H7 (cell line): ENCODE data around the gene CRACDL. TPM values are rescaled to one million over a fixed set of nuclear protein-coding genes. Genes with fewer than 3 reads are reported as not detected.

Source experiments
- DNase-seq: peaks from one replicate; pipeline ENCODE4 v3.0.0; 2012
- H3K27me3 ChIP-seq: 2 replicates; pipeline ENCODE4 v1.6.0; 2011; ENCODE audit warnings: mild to moderate bottlenecking, low read length; ENCODE audit not compliant: control insufficient read depth, insufficient read depth
- H3K36me3 ChIP-seq: replicated peaks from 2 replicates; pipeline ENCODE4 v1.5.1; 2011; ENCODE audit warnings: low read length; ENCODE audit not compliant: control insufficient read depth, insufficient read depth
- H3K4me3 ChIP-seq: 2 replicates; pipeline ENCODE4 v1.5.1; 2011; ENCODE audit warnings: low read depth, mild to moderate bottlenecking, control low read depth, low read length, moderate library complexity; ENCODE audit not compliant: insufficient read depth
- total RNA-seq: library from RNA; depleted of rRNA; stranded (reverse); fragments of >200 nt; shearing (Covaris generic); gene quantifications from 2 replicates; pipeline ENCODE4 v1.2.3, GENCODE V29; 2014

Gene CRACDL
- total RNA-seq, 1 experiment from 2014 or later: 0.24 TPM

- H3K36me3 ChIP-seq: no peaks in the 10 kb centered on the region
- no peak overlapping the region for H3K4me3 ChIP-seq
- DNase-seq: no peak
- no peaks in the 10 kb centered on the region; the same call in 1 of the 2 replicates for H3K27me3 ChIP-seq
These were observed 126.9 kb downstream of the CRACDL start for GRCh38 chr2:98809116-98809515.

DNA sequence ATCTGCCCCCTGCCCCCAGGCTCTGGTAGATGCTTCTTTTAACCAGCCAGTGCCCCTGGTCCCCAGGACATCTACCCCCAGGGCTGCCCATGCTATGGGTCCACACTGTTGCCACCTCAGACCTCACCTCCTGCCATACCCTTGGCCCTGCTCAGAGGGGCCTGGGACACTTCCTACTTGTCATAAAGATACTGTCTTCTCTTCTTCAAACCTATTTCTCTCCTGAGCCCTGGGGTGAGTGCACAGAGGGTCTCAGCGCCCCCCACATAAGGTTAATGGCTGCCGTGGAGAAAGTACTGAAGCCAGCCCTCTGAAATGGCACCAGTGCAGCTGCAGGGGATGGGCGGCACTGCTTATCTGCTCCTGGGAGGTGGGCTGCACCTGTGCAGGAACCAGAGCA is 127.5 kb downstream of the CRACDL start:
- Histone ChIP-seq H3K4me3 (no peak overlapping the region), H3K27me3 (no peaks in the 10 kb centered on the region; the same call in 1 of the 2 replicates), H3K36me3 (no peaks in the 10 kb centered on the region)
- no peak for DNase-seq

DNA sequence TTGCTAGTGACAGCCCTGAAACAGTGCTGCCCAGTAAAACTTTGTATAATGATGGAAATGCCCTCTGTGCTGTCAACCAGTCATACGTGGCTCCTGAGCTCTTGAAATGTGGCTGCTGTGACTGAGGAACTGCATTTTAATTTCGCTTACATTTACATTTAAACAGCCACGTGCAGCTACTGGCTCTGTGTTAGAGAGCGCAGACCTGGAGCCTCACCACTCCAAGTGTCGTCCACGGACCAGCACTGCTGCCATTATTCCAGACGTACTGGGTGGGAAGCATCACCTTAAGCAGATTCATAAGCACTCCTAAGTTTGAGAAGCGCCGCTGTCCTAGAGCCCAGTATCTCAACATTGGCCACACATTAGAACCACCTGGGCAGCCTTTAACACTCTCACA is 128.1 kb downstream of the CRACDL start:
- Histone ChIP-seq H3K36me3 (no peaks in the 10 kb centered on the region), H3K27me3 (no peaks in the 10 kb centered on the region; the same call in 1 of the 2 replicates), H3K4me3 (no peak overlapping the region)
- no peak for DNase-seq

DNA sequence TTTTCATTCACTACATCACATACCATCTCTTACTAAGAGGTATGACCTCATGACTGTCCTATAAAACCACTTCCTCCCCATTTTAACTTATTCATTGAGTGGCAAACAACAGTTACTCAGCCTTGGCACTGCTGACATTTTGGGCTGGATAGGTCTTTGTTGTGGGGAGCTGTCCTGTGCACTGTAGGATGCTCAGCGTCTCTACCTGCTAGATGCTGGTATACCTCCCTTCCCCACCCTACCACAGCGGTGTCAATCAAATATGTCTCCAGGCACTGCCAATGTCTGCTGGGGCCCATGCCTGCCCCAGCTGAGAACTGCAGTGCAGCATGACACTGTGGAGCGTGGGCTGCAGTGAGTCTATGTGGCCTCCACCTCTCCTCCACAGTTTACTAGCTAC is 128.8 kb downstream of the CRACDL start:
- no peaks in the 10 kb centered on the region; the same call in 1 of the 2 replicates for H3K27me3 ChIP-seq
- H3K36me3 ChIP-seq: no peaks in the 10 kb centered on the region
- no peak overlapping the region for H3K4me3 ChIP-seq
- no peak for DNase-seq

GRCh38 chr2:98806236-98806697 is 129.8 kb downstream of the CRACDL start:
- no peaks in the 10 kb centered on the region; the same call in 1 of the 2 replicates for H3K27me3 ChIP-seq
- H3K4me3 ChIP-seq: no peak overlapping the region
- no peak for DNase-seq
- H3K36me3 ChIP-seq: no peaks in the 10 kb centered on the region

DNA sequence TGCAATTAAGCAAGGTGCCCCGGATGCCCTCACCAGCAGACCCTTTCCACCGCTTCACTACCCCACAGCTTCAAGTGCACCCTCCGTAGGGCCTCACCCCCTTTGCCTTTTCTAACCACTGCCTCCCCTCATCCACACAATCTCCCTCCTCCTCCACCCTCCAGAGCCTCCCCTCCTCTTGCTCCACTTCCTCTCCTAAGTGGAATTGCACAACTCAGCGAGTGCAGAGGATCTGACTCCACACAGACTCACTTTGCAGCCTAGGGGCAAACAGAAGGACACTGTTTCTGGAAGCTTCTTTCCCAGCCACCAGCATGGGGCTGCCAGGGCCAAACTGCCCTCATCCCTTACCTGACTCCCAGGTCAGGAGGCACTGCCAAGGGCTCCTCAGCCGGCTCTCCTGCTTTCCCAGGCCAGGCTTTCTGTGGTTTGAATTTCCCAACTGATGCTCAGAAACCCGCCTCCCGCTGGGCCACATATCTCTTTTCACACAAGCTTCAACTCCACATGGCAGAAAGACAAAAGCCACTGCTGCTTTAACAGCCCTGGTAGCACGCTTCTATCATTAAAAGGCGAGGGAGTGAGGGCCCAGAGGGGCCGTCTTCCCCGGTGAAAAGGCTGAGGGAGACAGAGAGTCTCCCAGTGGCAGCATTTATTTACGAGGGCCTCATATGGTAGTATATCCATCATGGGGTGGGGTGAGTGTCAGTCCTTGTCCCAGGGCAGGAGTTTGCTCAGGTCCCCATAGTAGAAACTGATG is 130.4 kb downstream of the CRACDL start:
- H3K4me3 ChIP-seq: no peak overlapping the region
- no peaks in the 10 kb centered on the region; the same call in 1 of the 2 replicates for H3K27me3 ChIP-seq
- no peak for DNase-seq

DNA sequence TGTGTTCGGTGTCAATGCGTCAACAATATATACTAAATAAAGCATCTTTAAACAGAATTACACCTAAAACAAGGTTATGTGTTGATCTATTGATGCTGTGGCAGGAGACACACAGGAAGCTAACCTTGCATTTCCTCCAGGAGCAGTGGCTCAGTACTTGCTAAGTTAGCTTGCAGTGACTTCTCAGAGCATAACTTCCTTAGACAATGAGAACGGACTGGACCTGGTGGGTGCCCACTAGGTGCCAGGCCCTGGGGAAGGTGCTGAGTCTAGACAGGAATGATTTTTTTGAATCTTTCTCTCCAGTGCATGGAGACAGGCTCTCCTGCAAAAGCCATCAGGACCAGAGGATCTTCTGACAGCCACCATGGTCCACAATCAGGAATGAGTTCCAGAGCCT is 131.3 kb downstream of the CRACDL start:
- Histone ChIP-seq H3K4me3 (no peak overlapping the region), H3K36me3 (no peaks in the 10 kb centered on the region), H3K27me3 (no peaks in the 10 kb centered on the region; the same call in 1 of the 2 replicates)
- no peak for DNase-seq

More for the DNA sequence above, 130.4 kb downstream of the CRACDL start:
- H3K36me3 ChIP-seq: no peaks in the 10 kb centered on the region

DNA sequence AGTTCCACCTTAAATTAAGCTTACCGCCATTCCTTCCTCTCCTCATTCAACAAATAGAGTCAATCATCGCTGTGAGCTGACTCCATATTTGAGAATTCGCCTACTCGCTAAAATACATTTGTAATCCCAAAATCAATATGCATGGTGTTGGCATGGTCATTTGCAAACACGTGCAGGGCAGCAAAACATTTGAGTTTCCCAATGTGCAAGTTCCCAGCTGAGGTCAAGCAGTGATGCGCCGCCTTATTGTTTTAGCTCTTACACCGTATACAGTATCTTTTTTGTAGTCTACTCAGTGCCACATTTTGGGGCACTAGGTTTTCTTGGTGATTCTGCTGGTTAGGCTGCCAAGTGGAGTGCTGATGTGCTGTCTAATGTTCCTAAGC is 131.8 kb downstream of the CRACDL start:
- no peaks in the 10 kb centered on the region for H3K36me3 ChIP-seq
- H3K4me3 ChIP-seq: no peak overlapping the region
- DNase-seq: no peak
- no peaks in the 10 kb centered on the region for H3K27me3 ChIP-seq

- Histone ChIP-seq H3K4me3 (no peak overlapping the region), H3K27me3 (no peaks in the 10 kb centered on the region), H3K36me3 (no peaks in the 10 kb centered on the region)
- DNase-seq: no peak
These were observed 132.4 kb downstream of the CRACDL start for GRCh38 chr2:98803405-98804264.

DNA sequence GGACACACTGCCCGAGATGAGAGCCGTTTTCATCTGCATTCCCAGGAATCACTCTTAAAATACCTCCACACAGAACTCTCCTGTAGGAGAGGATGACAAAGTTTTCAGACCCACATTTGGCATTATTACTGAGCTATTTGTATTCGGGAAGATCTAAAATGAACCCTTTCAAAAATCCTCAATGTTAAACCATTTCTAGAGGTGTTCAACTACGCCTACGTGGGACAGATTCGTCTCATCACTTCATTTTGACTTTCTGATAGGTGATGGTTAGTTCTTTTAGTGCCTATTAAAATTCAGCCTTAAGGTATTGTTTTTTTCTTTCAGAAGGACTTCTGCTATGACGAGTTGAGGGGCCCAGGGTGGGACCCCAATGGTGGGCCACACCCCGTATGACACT is 133.7 kb downstream of the CRACDL start:
- Histone ChIP-seq H3K27me3 (no peaks in the 10 kb centered on the region), H3K36me3 (no peaks in the 10 kb centered on the region), H3K4me3 (no peak overlapping the region)
- no peak for DNase-seq

DNA sequence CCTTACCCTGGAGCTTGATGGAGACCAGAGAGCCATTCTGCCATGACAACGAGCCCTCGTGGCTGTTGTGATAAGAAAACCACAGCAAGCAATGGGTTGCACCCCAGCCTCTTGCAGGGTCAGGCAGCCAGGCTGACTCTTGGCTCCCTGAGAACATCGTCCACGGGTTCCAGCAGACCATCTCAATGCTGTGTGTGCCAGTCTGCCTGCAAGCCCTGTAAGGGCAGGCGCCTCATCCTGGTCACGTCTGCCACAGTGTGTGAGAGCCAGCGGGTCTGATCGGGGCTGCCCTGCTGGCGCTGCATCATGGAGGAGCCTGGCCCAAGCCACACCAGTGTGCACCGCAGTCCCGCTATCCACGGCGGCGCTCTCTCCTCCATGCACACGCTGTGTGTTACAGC is 134.1 kb downstream of the CRACDL start:
- H3K4me3 ChIP-seq: no peak overlapping the region
- H3K27me3 ChIP-seq: no peaks in the 10 kb centered on the region
- no peak for DNase-seq
- no peaks in the 10 kb centered on the region for H3K36me3 ChIP-seq

DNA sequence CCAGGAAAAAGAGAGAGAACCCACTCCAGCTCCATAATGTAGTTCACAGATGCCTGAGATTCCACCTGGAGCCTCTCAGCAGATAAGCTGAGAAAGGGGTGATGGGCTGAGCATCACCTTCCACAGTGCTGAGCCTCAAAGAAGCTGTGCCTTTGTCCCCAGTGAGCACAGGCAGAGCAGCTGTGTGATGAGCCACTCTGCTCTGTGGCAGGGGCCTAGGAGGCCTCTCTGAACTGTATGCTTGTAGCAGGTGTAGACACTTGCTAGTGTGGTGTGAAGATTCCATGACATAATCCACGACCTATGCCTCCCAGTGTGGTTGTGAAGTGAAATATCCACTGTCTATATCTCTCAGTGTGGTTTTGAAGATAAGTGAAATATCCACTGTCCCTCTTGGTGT is 134.7 kb downstream of the CRACDL start:
- H3K4me3 ChIP-seq: no peak overlapping the region
- H3K27me3 ChIP-seq: no peaks in the 10 kb centered on the region
- no peaks in the 10 kb centered on the region for H3K36me3 ChIP-seq
- no peak for DNase-seq

DNA sequence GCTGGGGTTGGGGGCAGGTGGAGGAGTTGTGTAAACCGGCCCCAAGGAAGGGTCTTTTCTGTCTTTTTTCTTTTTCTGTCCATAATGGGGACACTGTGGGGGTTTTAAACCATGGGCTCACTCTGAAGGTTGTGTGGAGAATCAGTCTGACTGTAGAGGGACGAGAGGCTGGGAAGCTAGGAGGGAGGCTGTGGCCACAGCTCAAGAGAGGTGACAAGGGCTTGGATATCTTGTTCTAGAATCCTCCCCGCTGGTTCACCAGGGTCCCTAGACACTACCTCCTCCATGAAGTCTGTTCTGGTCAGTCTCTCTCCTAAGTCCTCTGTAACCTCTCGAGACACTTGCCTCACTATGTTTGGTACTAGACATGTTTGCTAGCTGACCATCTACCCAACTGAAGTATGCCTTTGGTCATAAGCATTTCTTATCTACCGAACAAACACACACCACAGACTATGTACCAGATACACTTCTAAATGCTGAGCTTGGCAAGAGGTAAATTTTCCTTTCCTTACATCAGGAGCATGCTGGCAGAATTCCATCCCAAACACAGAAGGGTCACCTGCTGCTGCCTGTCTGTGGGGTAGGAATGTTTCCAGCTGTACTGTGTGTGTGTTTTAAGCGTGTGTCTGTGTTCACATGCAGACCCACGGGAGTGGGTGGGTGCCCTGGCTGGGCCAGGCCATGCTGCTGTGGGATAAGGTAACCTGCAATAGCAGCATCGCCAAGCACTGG is 135.5 kb downstream of the CRACDL start:
- no peaks in the 10 kb centered on the region for H3K27me3 ChIP-seq
- no peak overlapping the region for H3K4me3 ChIP-seq
- no peaks in the 10 kb centered on the region for H3K36me3 ChIP-seq
- DNase-seq: no peak
